Suppressor macrophage treated with lipopolysaccharide for 4 hours (primary cell): Measurements from ENCODE around the gene RBMS2.

Experiments
- DNase-seq: peaks from one replicate; pipeline ENCODE4 v3.0.0-alpha.2; 2020

Gene RBMS2

DNA sequence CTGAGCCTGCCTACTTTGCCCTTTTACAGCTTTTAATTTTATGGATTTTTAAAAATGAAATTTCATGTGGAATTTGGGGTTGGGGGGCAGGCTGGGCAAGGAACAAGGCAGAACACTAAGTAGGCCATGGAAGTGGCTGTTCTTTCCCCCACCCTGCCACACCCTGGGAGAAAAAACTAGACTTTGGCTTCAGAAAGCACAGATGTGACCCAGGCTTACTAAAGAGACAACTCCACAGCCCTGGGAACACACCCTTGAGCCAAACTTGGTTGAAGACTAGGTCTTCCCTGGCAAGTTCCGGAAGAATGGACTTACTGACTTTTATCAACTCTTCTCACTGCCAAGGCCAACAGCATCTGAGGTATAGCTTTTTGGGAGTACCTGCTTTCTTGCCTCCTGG, 68.2 kb downstream of the RBMS2 start:
- DNase-seq = no peak

DNA sequence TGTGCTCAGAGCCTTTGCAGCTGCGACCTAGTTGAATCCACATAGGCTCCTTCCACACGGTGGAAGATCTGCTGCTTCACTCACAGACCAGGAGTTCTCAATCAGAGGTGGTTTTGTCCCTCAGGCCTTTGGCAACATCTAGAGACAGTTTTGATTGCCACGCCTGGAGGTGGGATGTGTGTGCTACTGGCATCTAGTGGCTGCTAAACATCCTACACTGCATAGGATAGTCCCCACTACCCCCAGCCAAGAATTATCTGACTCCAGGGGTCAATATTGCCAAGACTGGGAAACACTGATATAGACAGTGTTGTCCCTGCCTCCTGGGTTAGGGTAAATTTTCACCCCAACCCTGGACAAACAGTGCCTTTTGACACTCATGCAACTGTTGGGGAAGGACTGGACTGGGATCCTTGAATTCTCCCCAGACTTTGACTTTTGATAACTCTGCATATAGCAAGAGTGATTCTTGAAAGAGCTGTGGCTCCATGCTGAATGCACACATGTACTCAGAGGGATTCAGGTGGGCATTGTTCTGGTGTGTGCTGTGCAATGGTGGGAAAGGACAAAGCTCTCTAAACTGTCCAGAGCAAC, 68.7 kb downstream of the RBMS2 start:
- DNase-seq = no peak

DNA sequence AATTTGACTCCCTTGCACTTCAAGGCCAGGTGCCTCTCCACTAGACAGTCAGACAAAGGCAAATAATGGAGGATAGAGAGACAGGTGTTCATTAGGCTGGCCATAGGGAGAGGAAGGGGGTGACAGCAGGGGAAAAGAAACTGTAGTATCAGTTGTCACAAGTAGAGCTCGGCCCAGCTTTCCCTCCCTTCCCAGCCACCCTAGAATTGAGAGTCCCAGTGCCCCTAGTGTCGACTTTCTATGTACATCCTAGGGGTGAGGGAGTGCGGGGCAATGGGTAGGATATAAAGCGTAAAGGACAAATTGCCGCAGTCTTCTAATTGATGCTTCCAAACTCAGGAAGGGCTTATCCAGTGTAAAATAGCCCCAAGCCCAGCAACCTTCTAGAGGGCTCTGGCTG, 69.5 kb downstream of the RBMS2 start:
- DNase-seq = no peak

DNA sequence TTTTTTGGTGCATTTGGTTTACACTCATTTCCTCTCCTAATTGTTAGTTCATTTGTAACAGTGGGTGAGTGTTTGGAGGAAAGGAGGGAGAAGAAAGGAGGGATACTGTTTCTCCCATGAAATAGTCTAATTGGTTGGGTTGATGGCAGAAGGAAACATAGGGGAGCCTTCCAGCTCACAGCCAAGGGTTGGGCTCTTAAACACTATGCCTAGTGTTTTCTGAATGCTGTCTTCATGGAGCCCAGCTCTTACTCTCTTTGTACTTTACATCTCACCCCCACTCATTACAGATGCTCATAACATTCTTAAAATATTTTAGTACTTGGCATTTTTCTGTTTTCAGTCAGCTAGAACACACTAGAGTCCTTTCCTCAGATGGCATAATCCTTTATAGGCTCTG, 70.3 kb downstream of the RBMS2 start:
- no peak for DNase-seq

DNA sequence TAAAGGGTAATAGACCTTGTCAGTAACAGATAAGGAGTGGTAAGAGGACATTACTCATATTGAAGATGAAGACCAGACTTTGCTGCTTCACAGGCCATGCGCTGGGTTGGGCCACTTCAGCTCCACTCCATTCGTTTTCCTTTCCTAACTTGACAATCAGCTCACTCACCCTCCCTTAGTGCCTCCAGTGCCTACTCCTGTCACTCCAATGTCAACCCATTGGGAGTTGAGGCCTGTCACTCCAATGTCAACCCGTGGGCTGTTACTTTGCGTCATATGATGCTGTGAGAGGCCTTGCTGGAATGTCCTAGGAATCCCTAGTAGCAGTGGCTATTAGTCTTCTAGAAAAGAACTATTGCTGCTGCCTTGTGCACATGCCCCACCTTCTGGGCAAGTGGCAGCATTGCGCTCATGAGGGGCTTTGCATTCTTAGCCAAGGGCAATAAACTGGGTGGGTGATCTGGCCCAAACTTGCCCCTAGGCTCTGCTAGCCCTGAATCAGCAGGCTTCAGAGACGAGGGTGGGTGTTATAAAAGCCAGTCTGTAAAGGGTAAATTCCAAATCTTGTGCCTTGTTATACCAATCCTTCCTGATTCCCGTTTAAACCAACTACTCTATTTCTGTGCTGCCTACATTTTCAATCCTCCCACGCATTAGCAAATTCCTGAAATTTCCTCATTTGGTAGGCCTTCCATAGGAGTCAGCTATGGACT, 72.4 kb downstream of the RBMS2 start:
- peak; percentile 58 for DNase-seq

DNA sequence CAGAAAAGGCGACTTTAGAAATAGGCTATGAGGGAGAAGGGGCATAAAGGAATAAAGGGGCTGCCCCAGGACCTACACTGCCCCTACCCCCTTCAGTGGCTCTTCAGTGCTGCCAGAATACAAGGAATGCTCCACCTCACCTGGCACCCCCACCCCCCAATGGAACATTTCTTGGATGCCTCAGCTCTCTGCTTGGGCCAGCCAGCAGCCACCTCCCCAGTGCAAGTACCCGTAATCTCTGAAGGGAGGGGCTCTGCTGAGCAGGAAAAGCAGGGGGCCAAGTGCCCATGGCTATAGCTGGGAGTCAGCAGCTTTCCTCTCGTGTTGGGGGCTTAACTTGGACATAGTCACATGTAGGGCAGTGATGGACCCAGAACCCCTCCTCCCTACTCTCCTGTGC, 75.2 kb downstream of the RBMS2 start:
- DNase-seq = no peak

DNA sequence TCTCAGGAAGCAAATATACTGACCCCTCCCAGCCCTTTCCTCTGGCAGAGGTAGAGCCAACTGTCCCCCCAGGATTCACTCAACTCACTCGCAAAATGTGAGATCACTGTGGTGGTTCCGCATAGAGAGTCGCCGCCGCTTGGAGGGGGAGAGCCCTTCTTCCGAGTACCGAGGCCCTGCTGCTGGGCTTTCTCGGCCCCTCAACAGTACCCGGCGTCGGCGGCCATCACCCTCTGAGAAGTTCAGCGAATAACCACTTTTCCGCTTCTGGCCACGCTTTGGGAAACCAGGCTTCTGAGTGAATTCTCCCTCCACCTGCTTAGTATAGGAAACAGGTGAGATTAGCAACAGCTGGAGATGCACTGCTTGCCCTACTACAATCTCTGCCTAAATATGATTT, 77.4 kb downstream of the RBMS2 start:
- no peak for DNase-seq

DNA sequence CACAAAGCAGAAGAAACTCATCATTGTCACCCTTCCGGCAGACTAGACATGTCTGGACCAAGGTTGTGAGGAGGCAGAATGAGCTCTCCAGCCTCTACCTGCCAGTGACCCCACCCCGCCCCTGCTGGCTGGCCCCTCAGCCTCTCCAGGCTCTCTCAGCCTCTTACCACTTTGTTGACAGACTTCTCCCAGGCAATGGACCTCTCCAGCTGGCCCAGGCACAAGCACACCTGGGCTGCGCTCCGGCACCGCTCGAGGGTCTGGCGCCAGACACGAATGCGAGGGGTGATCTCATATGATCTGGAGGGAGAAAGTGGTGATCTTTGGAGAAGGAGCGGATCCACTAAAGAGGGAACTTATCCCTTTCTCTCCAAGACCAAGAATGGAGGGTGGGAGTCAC, 78.2 kb downstream of the RBMS2 start:
- no peak for DNase-seq

DNA sequence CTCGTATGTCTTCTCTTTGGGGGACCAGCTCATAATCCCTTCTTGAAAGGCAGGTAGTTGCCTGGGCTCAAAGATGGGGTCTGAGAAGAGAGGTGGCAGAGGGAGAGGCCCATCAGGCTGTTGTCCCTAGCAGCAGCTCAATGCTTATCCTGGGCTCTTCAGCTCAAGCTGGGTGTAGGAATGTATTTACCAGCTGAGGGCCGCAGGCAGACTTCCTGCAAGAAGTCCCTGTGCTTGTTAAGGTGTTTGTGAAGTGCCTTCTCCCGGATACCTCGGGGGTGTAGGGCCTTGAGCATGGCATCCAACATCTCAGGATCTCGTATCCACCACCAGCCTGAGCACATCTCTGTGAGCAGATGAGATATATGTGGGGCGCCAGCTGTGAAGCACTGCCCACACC, 79.1 kb downstream of the RBMS2 start:
- no peak for DNase-seq

DNA sequence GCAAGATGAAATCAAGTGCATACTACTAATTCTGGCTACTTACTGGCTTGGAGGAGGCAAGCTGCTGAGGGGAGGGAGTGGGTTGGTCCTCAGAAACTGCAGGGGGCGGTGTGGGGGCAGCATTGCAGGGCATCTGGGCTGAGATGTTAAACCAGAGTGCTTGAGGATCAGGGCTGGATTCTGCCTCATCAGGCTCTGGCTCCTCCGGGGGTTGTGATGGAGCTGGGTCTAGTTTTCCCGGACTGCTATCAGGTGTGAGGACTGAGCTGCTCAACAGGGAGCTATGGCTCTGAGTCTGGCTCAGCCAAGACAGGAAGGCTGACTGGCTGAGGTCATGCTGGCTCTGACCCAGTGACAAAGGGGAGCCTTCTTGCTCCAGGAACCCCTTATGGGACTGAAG, 79.9 kb downstream of the RBMS2 start:
- no peak for DNase-seq

DNA sequence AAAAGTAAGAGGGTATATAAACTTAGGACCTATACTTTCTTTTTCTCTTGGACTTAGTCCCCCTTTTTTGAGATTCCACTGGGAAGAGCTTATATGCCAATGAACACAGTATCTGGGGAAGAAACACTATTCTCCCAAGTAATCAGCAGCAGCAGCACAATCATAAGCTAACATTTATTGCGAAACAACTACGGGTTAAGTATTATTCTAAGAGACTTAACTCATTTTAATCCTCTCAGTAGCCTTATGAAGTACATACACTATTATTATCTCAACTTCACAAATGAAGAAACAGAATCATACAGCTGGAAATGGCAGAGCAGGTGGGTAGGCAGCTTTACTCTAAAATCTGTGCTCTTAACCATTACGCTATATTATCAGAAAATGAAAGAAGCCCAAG, 80.6 kb downstream of the RBMS2 start:
- no peak for DNase-seq

DNA sequence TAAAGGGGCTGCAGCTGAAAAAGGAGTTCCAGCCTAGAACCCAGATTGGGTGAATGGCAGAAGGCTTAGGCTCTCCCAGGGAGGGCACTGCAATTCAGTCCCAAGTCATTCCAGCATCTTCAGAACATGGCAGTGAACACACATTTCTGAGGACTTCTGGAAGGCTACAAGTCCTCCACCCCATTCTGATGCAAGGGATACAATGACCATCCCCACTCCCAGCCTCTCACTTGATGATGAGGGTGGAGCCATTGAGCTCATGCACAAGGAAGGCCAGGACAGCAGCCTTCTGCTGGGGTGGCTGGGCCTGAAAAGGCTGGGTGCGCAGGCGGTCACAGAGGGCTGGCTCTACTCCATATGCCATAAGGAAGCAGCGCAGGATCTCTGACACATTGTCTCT, 82.7 kb downstream of the RBMS2 start:
- no peak for DNase-seq

DNA sequence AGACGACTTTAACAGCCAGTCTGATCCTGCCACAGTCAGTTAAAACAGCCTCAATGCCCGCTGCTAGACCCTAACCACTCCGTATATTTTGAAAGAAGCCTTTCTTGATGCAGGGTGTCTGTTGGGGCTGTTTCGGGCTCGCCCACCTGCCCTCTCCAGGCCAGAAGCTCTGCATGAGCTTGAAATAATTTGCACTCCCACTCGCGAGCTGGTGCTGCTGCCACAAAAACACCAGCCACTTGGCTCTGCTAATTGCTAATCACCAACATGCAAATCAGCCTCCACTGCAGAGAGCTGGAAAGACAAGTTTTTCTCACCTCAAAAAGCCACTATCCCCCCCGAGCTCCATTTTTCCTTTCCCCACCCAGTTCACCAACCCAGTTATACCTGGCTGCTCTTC, 93.0 kb downstream of the RBMS2 start:
- DNase-seq = no peak

DNA sequence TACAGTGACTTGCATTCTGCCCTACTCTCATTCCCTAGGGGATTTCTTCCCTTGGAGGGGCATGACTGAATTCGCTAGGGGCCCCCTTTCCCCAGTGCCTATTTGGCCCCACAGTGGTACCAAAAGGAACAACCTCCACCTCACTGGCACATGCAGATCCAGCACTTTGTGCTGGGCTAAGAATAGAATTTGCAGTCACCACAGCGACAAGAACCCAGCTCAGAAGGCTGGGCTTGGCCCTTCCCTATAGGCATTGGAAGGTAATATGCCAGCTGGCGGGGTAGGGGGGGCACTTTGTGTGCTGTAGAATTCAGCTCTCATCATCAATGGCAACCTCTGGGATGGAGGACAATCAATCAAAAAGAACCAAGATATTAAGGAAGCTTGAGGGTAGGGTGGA, 94.6 kb downstream of the RBMS2 start:
- no peak for DNase-seq

DNA sequence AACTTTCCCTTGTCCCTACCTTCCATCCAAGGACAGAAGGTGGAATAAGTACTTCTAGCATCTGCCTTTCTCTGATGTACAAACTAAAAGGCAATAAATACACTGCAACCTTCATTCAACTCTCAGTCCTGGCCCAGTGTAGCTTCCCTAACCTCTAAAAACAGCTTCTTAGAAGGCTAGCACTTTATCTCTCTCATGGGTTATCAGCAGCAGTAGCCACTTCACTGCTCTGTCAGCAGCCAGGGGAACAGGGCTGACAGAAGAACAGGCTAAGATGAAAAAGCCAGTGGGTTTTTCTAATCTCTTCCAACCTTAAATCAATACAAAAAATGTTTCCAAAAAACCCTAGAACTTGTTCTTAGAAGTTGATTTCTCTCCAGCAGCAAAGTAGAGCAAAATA, 95.3 kb downstream of the RBMS2 start:
- DNase-seq = no peak

DNA sequence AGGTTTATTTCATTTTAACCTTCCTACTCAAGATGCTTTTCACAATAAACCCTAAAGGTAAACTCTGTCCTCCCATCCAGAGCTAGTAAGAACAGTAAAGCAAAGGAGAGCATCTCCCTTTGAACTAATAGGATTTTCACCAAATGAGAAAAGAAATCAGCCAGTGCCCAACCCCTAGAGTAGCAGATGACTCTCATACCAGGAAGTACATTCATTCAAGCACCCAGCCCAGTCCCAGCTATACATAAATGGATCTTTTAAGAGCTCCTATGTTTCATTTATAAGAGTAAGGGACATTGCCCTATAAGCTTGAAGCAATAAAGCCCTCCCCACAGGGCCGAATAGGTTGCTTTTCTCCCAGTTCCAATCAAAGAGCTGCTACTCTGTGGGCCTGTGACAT, 100.9 kb downstream of the RBMS2 start:
- DNase-seq = no peak

DNA sequence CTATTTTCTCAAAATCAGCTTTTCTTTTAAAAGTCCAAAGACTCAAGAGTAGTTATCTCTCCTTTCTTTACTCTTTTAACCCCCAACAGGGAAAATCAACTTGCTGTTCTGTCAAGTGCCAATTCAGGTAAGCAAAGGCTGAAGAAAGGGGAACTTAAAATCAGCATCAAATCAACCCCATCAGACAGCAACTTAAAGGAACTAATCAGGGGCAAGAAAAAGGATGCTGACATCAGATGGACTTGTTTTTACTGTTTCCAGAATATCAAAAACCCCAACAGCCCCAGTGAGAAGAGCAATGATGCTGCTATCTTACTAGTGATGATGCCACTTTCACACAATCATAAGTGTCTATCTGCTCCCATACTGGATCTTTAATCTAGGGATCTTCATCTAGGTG, 105.1 kb downstream of the RBMS2 start:
- DNase-seq = no peak

DNA sequence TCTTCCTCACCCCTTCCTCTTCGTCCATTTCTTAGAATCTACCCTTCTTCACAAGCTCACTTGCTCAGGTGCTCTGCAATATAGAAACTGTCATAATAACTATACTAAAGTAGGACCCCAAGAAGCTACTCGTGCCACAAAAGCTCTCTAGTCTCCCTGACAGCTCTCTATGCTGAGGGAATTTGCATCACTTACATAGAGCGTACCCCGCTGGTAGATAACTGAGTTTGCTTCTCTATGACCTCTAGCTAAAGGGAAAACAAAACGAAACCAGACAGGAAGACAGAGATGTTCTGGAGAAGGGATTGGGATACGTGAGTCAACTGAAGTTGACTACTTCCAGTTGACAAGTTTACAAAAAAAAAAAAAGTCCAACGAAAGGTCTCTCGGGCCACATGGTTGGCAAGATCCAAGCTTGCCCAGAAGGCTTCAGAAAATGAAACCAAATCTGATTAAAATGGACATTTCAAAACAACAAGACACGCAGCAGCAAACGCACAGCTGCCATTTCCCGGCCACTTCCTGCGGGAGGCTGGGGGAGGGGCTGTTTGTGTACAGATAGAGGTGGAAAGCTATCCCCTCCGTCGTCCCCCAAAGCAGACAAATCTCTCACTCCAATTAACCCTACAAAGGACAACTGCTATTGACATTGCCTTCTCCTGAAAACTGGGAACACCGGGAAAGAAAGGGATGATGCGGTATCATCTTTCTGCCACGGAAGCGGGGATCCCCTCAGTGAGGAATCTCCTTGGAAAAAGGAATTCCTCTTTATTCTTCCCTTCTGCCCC, 107.2 kb downstream of the RBMS2 start:
- DNase-seq = peak; percentile 93

DNA sequence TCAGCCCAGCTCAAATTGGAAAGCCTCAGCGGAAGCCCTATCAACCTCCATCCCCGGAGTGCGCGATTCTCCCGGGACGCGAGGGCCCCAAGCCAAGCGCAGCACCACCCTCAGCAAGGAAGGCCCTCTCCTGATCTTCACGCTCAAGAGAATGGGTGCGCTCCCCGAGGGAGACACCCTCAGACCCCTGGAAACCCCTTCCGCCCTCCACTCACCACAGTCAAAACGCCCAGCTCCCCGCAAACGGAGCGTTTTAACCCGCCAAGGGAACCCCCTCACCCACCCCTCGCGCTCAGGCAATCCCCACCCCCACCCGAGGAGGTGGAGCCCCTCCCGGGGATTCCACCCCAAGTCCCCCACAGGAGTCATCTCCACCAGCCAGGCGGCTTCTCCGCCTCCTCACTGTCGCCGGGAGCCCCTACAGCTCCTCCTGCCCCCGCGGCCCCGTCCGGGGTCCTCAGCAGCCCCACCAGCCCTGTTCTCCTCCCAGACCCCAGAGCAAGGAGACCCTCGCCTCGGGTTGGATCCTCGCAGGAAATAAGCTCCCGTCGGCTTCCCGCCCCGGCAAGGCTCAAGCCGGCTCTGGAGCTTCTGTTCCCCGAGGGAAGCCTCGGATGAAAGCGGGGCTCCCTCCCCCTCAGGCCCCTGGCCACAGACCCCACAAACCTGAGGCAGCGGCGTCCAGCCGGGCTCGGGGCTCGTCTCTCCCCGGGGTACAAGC, 108.0 kb downstream of the RBMS2 start:
- DNase-seq = peak; percentile 53

DNA sequence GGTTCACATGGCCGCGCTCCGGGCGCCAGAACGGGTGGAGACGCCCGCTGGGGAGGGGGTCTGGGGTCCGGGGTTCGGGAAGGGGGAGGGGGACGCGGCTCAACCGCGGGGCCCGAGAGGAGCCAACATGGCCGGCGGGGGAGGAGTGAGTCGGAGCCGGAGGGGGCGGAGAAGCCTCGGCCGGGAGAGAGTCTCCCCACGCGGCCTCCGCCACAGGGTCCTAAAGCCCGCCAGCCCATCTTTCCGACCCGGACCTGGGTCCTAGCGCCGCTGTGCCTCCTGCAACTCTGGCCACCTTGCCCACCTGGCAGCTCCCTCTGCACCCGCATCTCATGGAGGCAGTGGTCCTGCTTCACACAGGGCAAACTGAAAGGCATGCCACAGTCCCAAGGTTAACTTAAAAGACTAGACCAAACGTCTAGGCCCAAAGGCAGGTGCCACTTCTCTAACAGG, 108.6 kb downstream of the RBMS2 start, which contains the start of gene BAZ2A:
TSS of gene BAZ2A (minus strand) at position 147 of the 453 bp plus-strand sequence. CDS start 12,796 bp downstream, outside the sequence.
- DNase-seq = peak; percentile 91

DNA sequence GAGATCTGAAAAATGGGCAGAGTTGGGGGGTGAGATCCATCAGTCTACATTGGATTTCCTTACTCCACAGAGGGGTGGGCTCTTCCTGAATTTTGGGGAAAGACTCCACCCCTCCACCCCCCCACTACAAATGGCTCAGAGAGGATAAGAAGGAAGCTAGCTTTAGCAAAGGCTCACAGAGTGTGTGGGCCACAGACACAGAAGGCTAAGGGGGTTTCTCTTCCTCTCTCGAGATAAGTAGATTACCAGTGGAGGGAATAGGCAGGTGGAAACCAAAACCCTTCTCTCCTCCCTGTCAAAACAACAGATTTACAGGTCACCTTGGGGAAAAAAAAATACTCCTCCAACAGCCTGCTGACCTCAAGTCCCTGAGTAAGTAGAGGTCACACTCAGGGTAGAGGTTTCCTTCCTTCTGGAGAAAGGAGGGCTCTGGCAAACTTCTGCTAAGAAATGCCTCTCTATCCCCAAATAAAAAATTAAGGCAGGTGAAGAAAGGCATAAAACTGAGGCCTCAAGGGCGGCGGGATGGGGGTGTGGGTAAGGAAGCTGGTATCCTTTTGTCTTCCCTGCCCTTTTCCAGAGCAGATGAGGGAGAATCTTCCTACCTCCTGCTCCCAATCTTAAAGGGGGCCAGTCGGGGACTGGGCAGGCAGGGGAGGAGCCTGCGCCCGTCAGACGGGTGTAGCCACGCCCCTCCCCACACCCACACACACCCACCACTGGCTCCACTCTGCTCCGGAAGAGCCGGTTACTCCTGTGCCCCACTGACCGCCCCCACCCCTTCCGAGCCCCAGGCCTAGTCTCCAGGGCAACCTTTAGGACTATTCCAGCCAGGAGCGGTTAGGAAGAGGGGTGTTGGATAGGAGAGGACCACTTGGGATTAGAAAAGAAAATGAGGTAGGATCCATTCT, 110.4 kb downstream of the RBMS2 start:
- peak; percentile 58 for DNase-seq
